OCI-LY7 (cell line): ENCODE data around the gene TK2. TPM values are rescaled to one million over a fixed set of nuclear protein-coding genes. Genes with fewer than 3 reads are reported as not detected.

ENCODE experiments used
- BruUV-seq: library from RNA; stranded (reverse); fragments of 400-500 nt; replicated peaks from 2 replicates; lab custom pipeline; 2021; lab: Mats Ljungman, UMichigan
- CTCF ChIA-PET: fragments of 300-600 bp; sonication (Branson Sonifier 250); formaldehyde crosslinking; loops from one replicate; lab custom pipeline; 2022; ENCODE audit warnings: antibody characterized with exemption; ENCODE audit not compliant: unreplicated experiment; lab: Charles Lee
- POLR2A ChIA-PET: fragments of 300-600 bp; sonication (Branson Sonifier 250); formaldehyde crosslinking; loops from one replicate; lab custom pipeline; 2022; ENCODE audit warnings: antibody characterized with exemption; lab: Charles Lee
- DNase-seq: peaks from one replicate; pipeline ENCODE4 v3.0.0-alpha.2; 2015; ENCODE audit warnings: low spot score
- H2AFZ ChIP-seq: fragments of 200-600 bp; sonication (generic), shearing (Covaris generic); 2 replicates; pipeline ENCODE4 v1.6.1; 2014; ENCODE audit warnings: mild to moderate bottlenecking, antibody characterized with exemption, low read length, moderate library complexity
- H3K27ac ChIP-seq: fragments of 200-600 bp; sonication (generic); 2 replicates; pipeline ENCODE4 v1.5.1; 2014; ENCODE audit warnings: mixed run types, low read depth, mild to moderate bottlenecking, moderate library complexity, low read length, inconsistent platforms; ENCODE audit not compliant: poor library complexity, severe bottlenecking
- H3K36me3 ChIP-seq: fragments of 200-600 bp; sonication (generic); 2 replicates; pipeline ENCODE4 v1.6.1; 2014; ENCODE audit warnings: mild to moderate bottlenecking, antibody characterized with exemption, low read length, moderate library complexity, mixed read lengths; ENCODE audit not compliant: insufficient read depth
- H3K4me1 ChIP-seq: fragments of 200-600 bp; sonication (generic); 2 replicates; pipeline ENCODE4 v1.5.1; 2014; ENCODE audit warnings: mild to moderate bottlenecking, low read length; ENCODE audit not compliant: insufficient read depth, poor library complexity, severe bottlenecking
- H3K4me2 ChIP-seq: fragments of 200-600 bp; sonication (generic); 2 replicates; pipeline ENCODE4 v1.6.1; 2014; ENCODE audit warnings: mild to moderate bottlenecking, low read length
- H3K4me3 ChIP-seq: fragments of 200-600 bp; sonication (generic); 2 replicates; pipeline ENCODE4 v1.5.1; 2014; ENCODE audit warnings: mild to moderate bottlenecking, low read depth, low read length; ENCODE audit not compliant: poor library complexity, severe bottlenecking
- H3K79me2 ChIP-seq: fragments of 200-600 bp; sonication (generic); 2 replicates; pipeline ENCODE4 v1.6.1; 2016; ENCODE audit warnings: low read depth, mild to moderate bottlenecking, low read length, moderate library complexity, mixed read lengths; ENCODE audit not compliant: insufficient read depth
- H3K9me2 ChIP-seq: fragments of 200-600 bp; sonication (generic); 2 replicates; pipeline ENCODE4 v1.6.1; 2016; ENCODE audit warnings: mild to moderate bottlenecking, low read length, mixed read lengths; ENCODE audit not compliant: insufficient read depth
- H3K9me3 ChIP-seq: fragments of 200-600 bp; sonication (generic); 2 replicates; pipeline ENCODE4 v1.6.1; 2014; ENCODE audit warnings: mild to moderate bottlenecking, mixed run types, low read length, mixed read lengths
- H4K20me1 ChIP-seq: fragments of 200-600 bp; sonication (generic); 2 replicates; pipeline ENCODE4 v1.6.1; 2014; ENCODE audit warnings: mild to moderate bottlenecking, antibody characterized with exemption, low read length, moderate library complexity, mixed read lengths; ENCODE audit not compliant: insufficient read depth
- CTCF ChIP-seq: fragments of 200-600 bp; sonication (generic); conservative IDR thresholded peaks from 2 replicates; pipeline ENCODE4 v1.5.1; 2014; ENCODE audit warnings: mild to moderate bottlenecking, antibody characterized with exemption, low read length, moderate library complexity, mixed read lengths
- EZH2phosphoT487 ChIP-seq: fragments of 200-600 bp; sonication (generic); IDR thresholded peaks from 2 replicates; pipeline ENCODE4 v1.6.1; 2018; ENCODE audit warnings: low read depth, borderline replicate concordance, mild to moderate bottlenecking, mixed run types, antibody characterized with exemption, low read length, moderate library complexity, mixed read lengths
- intact Hi-C: fragments of 100-400 bp; cut with micrococcal nuclease; formaldehyde crosslinking; loops from one replicate; pipeline ENCODE4 v1.10.0; 2022; ENCODE audit not compliant: unreplicated experiment
- total RNA-seq, 2 experiments: library from RNA; depleted of rRNA in 1 of 2; stranded (reverse); fragments of >200 nt in 1 of 2; shearing (Covaris generic) in 1 of 2; gene quantifications; 2 replicates each; pipeline ENCODE4 v1.2.3, GENCODE V29; 2014 to 2022

The TK2 gene
- total RNA-seq, 2 experiments from 2014 or later, result 0.06 to 1.9 TPM

- H3K9me2 ChIP-seq, result no peaks in the 10 kb centered on the region
- H3K4me2 ChIP-seq, result peak overlapping the region; percentile 66
- DNase-seq, result peak; percentile 92
- POLR2A ChIA-PET, result interaction anchor here (0.8 to 2.7 kb wide), 5 partner anchors 15 to 36 kb away, joined by 3 to 15 read pairs (median 4); partner anchors contain the start of gene CKLF
- CTCF ChIA-PET, result interaction anchor here (1.6 kb wide), 1 partner anchor 8 kb away, joined by 4 read pairs; no protein-coding TSS in a partner anchor
- BruUV-seq, result no TSS peak
- no peak overlapping the region for H2AFZ ChIP-seq
- peak overlapping the region; percentile 66 for H3K27ac ChIP-seq
- TF ChIP-seq CTCF (no peak), EZH2phosphoT487 (no peak)
- no peaks in the 10 kb centered on the region for H3K36me3 ChIP-seq
- intact Hi-C loops, result loop anchor here (2.0 kb wide), 2 partner anchors 14 to 28 kb away; partner anchors contain the start of gene CKLF
- no peaks in the 10 kb centered on the region for H3K9me3 ChIP-seq
- peak overlapping the region; percentile 35 for H3K4me3 ChIP-seq
- H4K20me1 ChIP-seq, result no peaks in the 10 kb centered on the region
- peaks cover 54% of the 10 kb centered on the region for H3K4me1 ChIP-seq
- H3K79me2 ChIP-seq, result no peaks in the 10 kb centered on the region
Measured at GRCh38 chr16:66524601-66525164, 25.2 kb downstream of the TK2 start.

DNA sequence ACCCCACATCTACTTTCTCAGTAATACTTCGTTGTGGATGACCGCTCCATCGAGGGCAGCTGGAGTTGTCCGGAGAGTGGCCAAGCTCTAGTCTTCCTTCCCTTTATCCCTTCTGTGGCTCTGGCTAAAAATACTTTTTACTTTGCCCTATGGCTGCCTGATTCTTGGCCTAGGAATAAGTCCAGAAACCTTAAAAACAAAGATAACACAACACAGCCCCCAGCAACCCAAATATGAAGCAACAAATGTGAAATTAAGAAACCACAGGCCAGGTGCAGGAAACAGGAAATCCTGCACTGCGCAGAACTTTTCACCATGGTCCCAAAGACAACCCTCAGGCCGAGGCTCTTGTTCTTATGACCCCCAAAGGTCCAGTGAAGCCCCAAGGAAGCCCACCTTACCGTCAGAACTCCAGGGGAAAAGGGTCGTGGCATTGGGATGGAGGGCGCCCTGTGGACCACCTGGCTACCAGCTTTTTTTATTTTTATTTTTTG lies 26.0 kb downstream of the TK2 start:
- Histone ChIP-seq H4K20me1 (no peaks in the 10 kb centered on the region), H3K36me3 (no peaks in the 10 kb centered on the region), H2AFZ (no peak overlapping the region), H3K9me2 (no peaks in the 10 kb centered on the region), H3K79me2 (no peaks in the 10 kb centered on the region), H3K9me3 (no peaks in the 10 kb centered on the region), H3K4me3 (peak overlapping the region; percentile 35), H3K27ac (peak overlapping the region; percentile 66), H3K4me1 (peaks cover 54% of the 10 kb centered on the region), H3K4me2 (peak overlapping the region; percentile 66)
- intact Hi-C loops, result loop anchor here (2.0 kb wide), 2 partner anchors 15 to 29 kb away; partner anchors contain the start of gene CKLF
- BruUV-seq, result no TSS peak
- CTCF ChIA-PET, result interaction anchor here (1.6 kb wide), 1 partner anchor 9 kb away, joined by 4 read pairs; no protein-coding TSS in a partner anchor
- POLR2A ChIA-PET, result interaction anchor here (0.7 to 1.3 kb wide), 4 partner anchors 17 to 135 kb away, joined by 3 to 5 read pairs (median 4); partner anchors contain the start of gene CKLF
- TF ChIP-seq EZH2phosphoT487, result no peak
- no peak for TF ChIP-seq CTCF
- peak; percentile 88 for DNase-seq
